ENCODE data around the gene TBCE.

- no peak for TF ChIP-seq CTCF (conservative IDR thresholded peaks at IDR 0.05; ENCODE audit: low read depth, low read length)
- no peak for TF ChIP-seq EZH2 (IDR thresholded peaks at IDR 0.05; ENCODE audit: low read length, unreplicated experiment)
Measured at GRCh38 chr1:235450433-235450832, 83.2 kb downstream of the TBCE start.

All from PC-3 (cell line).